ENCODE data around the gene ERAP2.

ERAP2 gene

DNA sequence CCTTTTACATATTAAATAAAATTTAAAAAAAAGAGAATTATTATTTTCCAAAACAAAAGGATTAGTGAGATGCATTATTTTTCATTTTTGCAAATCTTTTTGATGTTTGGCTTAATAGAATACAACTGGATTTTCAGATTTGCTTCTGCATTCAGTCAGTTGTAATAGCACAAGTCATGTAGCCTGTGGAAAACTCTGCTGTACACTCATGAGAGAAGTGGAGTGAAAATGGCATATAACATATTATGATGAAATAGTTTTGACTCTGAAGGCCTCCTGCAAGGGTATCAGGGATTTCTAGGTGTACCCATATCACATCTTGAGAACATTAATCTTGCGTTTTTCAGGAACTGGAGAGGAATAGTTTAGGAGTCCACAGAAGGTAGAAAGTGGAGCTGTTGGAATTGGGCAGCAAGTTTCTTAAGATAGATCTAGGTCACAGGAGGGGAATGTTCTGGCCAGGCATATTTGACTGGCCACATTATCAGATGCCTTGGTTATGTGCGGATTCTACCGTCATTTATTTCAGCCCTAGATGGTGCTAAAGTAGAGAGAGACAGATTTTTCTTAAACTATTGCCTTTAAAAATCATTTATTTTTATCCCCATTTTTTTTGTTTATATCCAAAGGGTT is 75.9 kb downstream of the ERAP2 start:
- H3K9ac ChIP-seq (ENCODE audit: low read depth, low read length) = no peak overlapping the region
- H3K36me3 ChIP-seq (ENCODE audit: insufficient read depth, low read length) = no peaks in the 10 kb centered on the region
- WGBS = 95% methylated on average over 3 of the region's 3 CpGs
- H3K27ac ChIP-seq (ENCODE audit: low read depth, low read length) = no peak overlapping the region
- peaks cover 9% of the 10 kb centered on the region; the same call in 1 of the 2 replicates for H3K9me3 ChIP-seq (ENCODE audit: insufficient read depth, low read depth, low read length)
- H3K4me1 ChIP-seq (ENCODE audit: insufficient read depth, low read length) = no peaks in the 10 kb centered on the region
- no peak overlapping the region for H3K4me3 ChIP-seq (ENCODE audit: low read length)
- no peaks in the 10 kb centered on the region for H3K27me3 ChIP-seq (ENCODE audit: insufficient read depth, low read length)

GRCh38 chr5:96952974-96953730 is 76.9 kb downstream of the ERAP2 start:
- WGBS = 86% methylated on average over 7 of the region's 7 CpGs
- Histone ChIP-seq H3K9me3 (ENCODE audit: insufficient read depth, low read depth, low read length) (peaks cover 9% of the 10 kb centered on the region; the same call in 1 of the 2 replicates), H3K4me3 (ENCODE audit: low read length) (no peak overlapping the region)

DNA sequence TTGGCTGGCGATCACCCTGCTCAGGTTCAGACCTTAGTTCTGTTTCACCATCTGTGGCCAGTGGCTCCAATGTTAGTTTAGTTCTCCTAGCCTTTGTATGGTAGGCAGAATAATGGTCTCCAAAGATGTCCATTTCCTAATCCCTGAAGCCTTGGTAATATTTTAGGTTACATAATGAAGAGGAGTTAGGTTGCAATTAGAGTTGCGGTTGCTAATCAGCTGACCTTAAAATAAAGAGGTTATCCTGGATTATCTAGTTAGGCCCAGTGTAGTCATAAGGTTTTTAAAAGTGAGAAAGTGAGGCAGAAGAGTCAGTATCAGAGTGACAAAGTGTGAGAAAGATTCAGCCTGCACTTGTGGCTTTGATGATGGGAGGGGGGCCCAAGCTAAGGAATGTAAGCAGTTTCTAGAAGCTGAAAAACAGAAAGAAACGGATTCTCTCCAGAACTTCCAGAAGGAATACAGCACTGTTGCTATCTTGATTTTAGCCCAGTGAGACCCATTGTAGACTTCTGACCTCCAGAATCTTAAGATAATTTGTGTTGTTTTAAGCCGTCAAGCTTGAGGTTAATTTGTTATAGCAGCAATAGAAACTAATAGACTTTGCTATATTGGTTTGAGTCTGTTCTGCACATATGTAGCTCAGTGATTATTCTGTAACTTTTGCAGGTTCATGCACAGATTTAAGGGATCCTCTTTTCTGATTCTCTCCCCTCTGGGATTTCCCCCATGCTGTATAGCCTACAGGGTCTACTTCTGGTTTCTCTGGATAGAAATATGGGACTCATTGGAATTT is 81.2 kb downstream of the ERAP2 start:
- H3K9ac ChIP-seq (ENCODE audit: low read depth, low read length) = no peak overlapping the region
- no peaks in the 10 kb centered on the region for H3K36me3 ChIP-seq (ENCODE audit: insufficient read depth, low read length)
- no peak overlapping the region for H3K27ac ChIP-seq (ENCODE audit: low read depth, low read length)
- WGBS = 91% methylated on average over 4 of the region's 4 CpGs
- H3K4me3 ChIP-seq (ENCODE audit: low read length) = no peak overlapping the region
- no peaks in the 10 kb centered on the region for H3K9me3 ChIP-seq (ENCODE audit: insufficient read depth, low read depth, low read length)
- no peaks in the 10 kb centered on the region for H3K27me3 ChIP-seq (ENCODE audit: insufficient read depth, low read length)
- no peaks in the 10 kb centered on the region for H3K4me1 ChIP-seq (ENCODE audit: insufficient read depth, low read length)

More at GRCh38 chr5:96952974-96953730, 76.9 kb downstream of the ERAP2 start:
- H3K9ac ChIP-seq (ENCODE audit: low read depth, low read length) = no peak overlapping the region
- H3K4me1 ChIP-seq (ENCODE audit: insufficient read depth, low read length) = no peaks in the 10 kb centered on the region
- H3K27ac ChIP-seq (ENCODE audit: low read depth, low read length) = no peak overlapping the region
- H3K36me3 ChIP-seq (ENCODE audit: insufficient read depth, low read length) = no peaks in the 10 kb centered on the region
- no peaks in the 10 kb centered on the region for H3K27me3 ChIP-seq (ENCODE audit: insufficient read depth, low read length)

DNA sequence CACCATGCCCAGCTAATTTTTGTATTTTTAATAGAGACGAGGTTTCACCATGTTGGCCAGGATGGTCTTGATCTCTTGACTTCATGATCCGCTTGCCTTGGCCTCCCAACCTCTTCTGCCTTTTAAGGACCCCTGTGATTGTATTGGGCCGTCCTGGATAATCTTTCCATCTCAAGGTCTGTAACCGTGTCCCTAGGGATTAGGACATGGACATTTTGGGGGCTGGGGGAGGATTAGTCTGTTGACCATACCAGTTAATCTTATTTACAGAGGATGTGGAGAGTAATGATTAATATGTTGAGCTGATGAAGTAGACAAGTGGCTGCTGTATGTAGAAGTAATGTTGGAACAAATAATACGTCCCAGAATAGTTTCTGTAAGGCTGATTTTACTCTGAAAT is 82.7 kb downstream of the ERAP2 start:
- no peak overlapping the region for H3K27ac ChIP-seq (ENCODE audit: low read depth, low read length)
- H3K27me3 ChIP-seq (ENCODE audit: insufficient read depth, low read length) = no peaks in the 10 kb centered on the region
- H3K4me3 ChIP-seq (ENCODE audit: low read length) = no peak overlapping the region
- no peaks in the 10 kb centered on the region for H3K4me1 ChIP-seq (ENCODE audit: insufficient read depth, low read length)
- no peaks in the 10 kb centered on the region for H3K36me3 ChIP-seq (ENCODE audit: insufficient read depth, low read length)
- H3K9me3 ChIP-seq (ENCODE audit: insufficient read depth, low read depth, low read length) = no peaks in the 10 kb centered on the region
- no peak overlapping the region for H3K9ac ChIP-seq (ENCODE audit: low read depth, low read length)
- 96% methylated on average over 5 of the region's 5 CpGs for WGBS

- no peaks in the 10 kb centered on the region for H3K27me3 ChIP-seq (ENCODE audit: insufficient read depth, low read length)
- no peak overlapping the region for H3K4me3 ChIP-seq (ENCODE audit: low read length)
- 0 out of 2 replicates have a peak, but pooled peaks cover 7% of the 10 kb centered on the region for H3K4me1 ChIP-seq (ENCODE audit: insufficient read depth, low read length)
- H3K27ac ChIP-seq (ENCODE audit: low read depth, low read length) = no peak overlapping the region
- H3K9ac ChIP-seq (ENCODE audit: low read depth, low read length) = no peak overlapping the region
- H3K9me3 ChIP-seq (ENCODE audit: insufficient read depth, low read depth, low read length) = no peaks in the 10 kb centered on the region
- WGBS = 100% methylated on average over 1 of the region's 1 CpG
- no peaks in the 10 kb centered on the region for H3K36me3 ChIP-seq (ENCODE audit: insufficient read depth, low read length)
Observed at GRCh38 chr5:96961053-96961452, 84.8 kb downstream of the ERAP2 start.

DNA sequence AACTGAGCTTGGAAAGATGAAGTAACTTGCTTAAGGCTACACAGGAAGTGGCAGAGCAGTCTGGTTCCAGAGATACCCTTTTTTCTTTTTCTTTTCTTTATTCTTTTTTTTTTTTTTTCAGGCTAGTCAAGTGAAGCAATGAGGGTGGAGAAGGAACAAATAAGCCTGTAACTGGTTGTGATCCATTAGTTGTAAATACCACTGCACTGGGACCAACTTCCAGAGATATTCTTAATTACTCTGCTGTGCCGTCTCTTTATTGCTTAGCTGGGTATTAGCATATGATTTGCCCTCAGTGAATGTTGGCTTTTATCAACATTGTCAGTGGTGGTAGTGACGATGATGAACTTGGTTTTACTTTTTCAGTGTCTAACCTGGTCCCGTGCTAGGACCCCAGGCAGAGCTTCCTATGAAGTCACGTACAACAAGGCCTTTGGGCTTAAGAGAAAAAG is 86.3 kb downstream of the ERAP2 start:
- Histone ChIP-seq H3K4me3 (ENCODE audit: low read length) (no peak overlapping the region), H3K27ac (ENCODE audit: low read depth, low read length) (no peak overlapping the region), H3K27me3 (ENCODE audit: insufficient read depth, low read length) (no peaks in the 10 kb centered on the region), H3K36me3 (ENCODE audit: insufficient read depth, low read length) (no peaks in the 10 kb centered on the region), H3K9ac (ENCODE audit: low read depth, low read length) (no peak overlapping the region), H3K9me3 (ENCODE audit: insufficient read depth, low read depth, low read length) (no peaks in the 10 kb centered on the region), H3K4me1 (ENCODE audit: insufficient read depth, low read length) (0 out of 2 replicates have a peak, but pooled peaks cover 7% of the 10 kb centered on the region)
- 92% methylated on average over 4 of the region's 4 CpGs for WGBS

- Histone ChIP-seq H3K4me1 (ENCODE audit: insufficient read depth, low read length) (0 out of 2 replicates have a peak, but pooled peaks cover 7% of the 10 kb centered on the region), H3K36me3 (ENCODE audit: insufficient read depth, low read length) (no peaks in the 10 kb centered on the region), H3K9me3 (ENCODE audit: insufficient read depth, low read depth, low read length) (no peaks in the 10 kb centered on the region), H3K27ac (ENCODE audit: low read depth, low read length) (no peak overlapping the region), H3K4me3 (ENCODE audit: low read length) (no peak overlapping the region), H3K27me3 (ENCODE audit: insufficient read depth, low read length) (no peaks in the 10 kb centered on the region), H3K9ac (ENCODE audit: low read depth, low read length) (no peak overlapping the region)
- WGBS = 94% methylated on average over 3 of the region's 3 CpGs
Observed at GRCh38 chr5:96963267-96963666, 87.0 kb downstream of the ERAP2 start.

DNA sequence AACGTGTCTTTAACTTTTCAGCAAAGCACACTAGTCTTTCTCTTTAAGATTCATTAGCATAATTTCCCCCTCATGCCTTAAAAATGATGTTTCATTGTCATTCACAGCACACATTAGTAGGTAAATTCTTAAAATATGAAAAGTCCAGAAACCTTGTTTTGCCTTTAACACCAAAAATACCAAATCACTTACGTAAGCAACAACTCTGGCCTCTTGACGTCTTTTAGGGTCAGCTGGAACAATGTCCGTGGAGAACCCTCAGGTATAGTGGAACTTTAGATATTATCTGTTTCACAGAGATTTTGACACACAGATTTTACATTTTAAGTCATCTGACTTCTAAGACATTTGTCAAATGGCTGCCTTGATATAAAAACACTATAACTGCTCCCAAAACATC is 90.5 kb downstream of the ERAP2 start:
- no peak overlapping the region for H3K27ac ChIP-seq (ENCODE audit: low read depth, low read length)
- H3K9ac ChIP-seq (ENCODE audit: low read depth, low read length) = no peak overlapping the region
- H3K4me3 ChIP-seq (ENCODE audit: low read length) = no peak overlapping the region
- no peaks in the 10 kb centered on the region for H3K9me3 ChIP-seq (ENCODE audit: insufficient read depth, low read depth, low read length)
- H3K4me1 ChIP-seq (ENCODE audit: insufficient read depth, low read length) = 0 out of 2 replicates have a peak, but pooled peaks cover 7% of the 10 kb centered on the region
- H3K27me3 ChIP-seq (ENCODE audit: insufficient read depth, low read length) = no peaks in the 10 kb centered on the region
- H3K36me3 ChIP-seq (ENCODE audit: insufficient read depth, low read length) = no peaks in the 10 kb centered on the region
- WGBS = 96% methylated on average over 4 of the region's 4 CpGs

GRCh38 chr5:96967400-96967799 is 91.1 kb downstream of the ERAP2 start:
- Histone ChIP-seq H3K9ac (ENCODE audit: low read depth, low read length) (no peak overlapping the region), H3K27ac (ENCODE audit: low read depth, low read length) (no peak overlapping the region), H3K4me3 (ENCODE audit: low read length) (no peak overlapping the region), H3K36me3 (ENCODE audit: insufficient read depth, low read length) (no peaks in the 10 kb centered on the region), H3K9me3 (ENCODE audit: insufficient read depth, low read depth, low read length) (no peaks in the 10 kb centered on the region), H3K4me1 (ENCODE audit: insufficient read depth, low read length) (0 out of 2 replicates have a peak, but pooled peaks cover 7% of the 10 kb centered on the region), H3K27me3 (ENCODE audit: insufficient read depth, low read length) (no peaks in the 10 kb centered on the region)
- WGBS = no CpG with 5 or more reads among the region's 1 CpG

DNA sequence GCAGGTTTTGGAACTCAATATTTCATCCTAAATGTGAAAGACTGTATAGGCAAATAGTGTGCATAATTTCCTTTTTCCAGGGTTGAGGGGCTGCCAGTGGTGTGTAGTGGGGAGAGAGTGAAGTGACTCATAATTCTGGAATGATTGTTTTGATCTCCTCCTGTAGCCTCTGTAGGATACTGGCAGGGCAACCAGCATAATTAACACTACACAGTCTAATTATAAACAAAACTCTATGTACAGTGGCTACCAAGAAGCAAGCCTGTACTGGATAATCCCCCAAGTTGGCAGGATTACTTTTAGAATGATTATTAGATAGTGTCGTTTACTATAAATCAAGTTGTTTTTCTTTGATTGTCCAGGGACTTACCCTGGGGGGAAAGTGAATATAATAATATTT is 91.8 kb downstream of the ERAP2 start:
- Histone ChIP-seq H3K9me3 (ENCODE audit: insufficient read depth, low read depth, low read length) (no peaks in the 10 kb centered on the region), H3K27ac (ENCODE audit: low read depth, low read length) (no peak overlapping the region), H3K27me3 (ENCODE audit: insufficient read depth, low read length) (no peaks in the 10 kb centered on the region), H3K9ac (ENCODE audit: low read depth, low read length) (no peak overlapping the region), H3K4me1 (ENCODE audit: insufficient read depth, low read length) (0 out of 2 replicates have a peak, but pooled peaks cover 7% of the 10 kb centered on the region), H3K36me3 (ENCODE audit: insufficient read depth, low read length) (no peaks in the 10 kb centered on the region), H3K4me3 (ENCODE audit: low read length) (no peak overlapping the region)
- WGBS = 91% methylated on average over 1 of the region's 1 CpG

DNA sequence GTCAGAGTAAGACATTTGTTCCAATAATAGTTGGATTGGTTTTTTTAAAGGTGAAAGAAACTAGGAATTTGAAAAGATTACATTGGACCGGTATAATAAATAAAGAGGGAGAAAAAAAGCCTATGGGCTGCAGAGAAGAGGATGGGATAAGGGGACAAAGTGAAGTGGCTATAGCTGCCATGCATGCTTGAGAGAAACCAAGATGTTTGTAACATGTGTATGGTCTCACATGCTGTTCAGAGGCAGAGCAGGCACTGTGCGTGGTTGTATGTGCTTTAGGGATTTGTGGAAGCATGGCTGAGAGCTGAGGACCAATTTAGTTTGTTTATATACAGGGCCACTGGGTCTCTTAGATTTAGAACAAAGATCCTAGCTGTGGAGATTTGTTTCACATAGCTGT is 92.3 kb downstream of the ERAP2 start:
- Histone ChIP-seq H3K27ac (ENCODE audit: low read depth, low read length) (no peak overlapping the region), H3K36me3 (ENCODE audit: insufficient read depth, low read length) (no peaks in the 10 kb centered on the region), H3K9ac (ENCODE audit: low read depth, low read length) (no peak overlapping the region), H3K27me3 (ENCODE audit: insufficient read depth, low read length) (no peaks in the 10 kb centered on the region), H3K4me3 (ENCODE audit: low read length) (no peak overlapping the region), H3K4me1 (ENCODE audit: insufficient read depth, low read length) (0 out of 2 replicates have a peak, but pooled peaks cover 7% of the 10 kb centered on the region), H3K9me3 (ENCODE audit: insufficient read depth, low read depth, low read length) (no peaks in the 10 kb centered on the region)
- 89% methylated on average over 2 of the region's 2 CpGs for WGBS

Measured in HUES64 (cell line).